IPS DF 6.9 (cell line): Measurements from ENCODE around the gene OTOR.

ENCODE experiments used
- DNase-seq: peaks from one replicate; pipeline ENCODE4 v3.0.0-alpha.2; 2013; ENCODE audit warnings: low read depth, low spot score
- H3K27ac ChIP-seq: one replicate; pipeline ENCODE4 v1.5.1; 2013; ENCODE audit warnings: low read length, control low read depth
- H3K27me3 ChIP-seq: 2 replicates; pipeline ENCODE4 v1.6.1; 2013; ENCODE audit warnings: mild to moderate bottlenecking, low read length; ENCODE audit not compliant: control insufficient read depth, insufficient read depth
- H3K36me3 ChIP-seq: 2 replicates; pipeline ENCODE4 v1.6.1; 2013; ENCODE audit warnings: low read length; ENCODE audit not compliant: control insufficient read depth, insufficient read depth
- H3K4me1 ChIP-seq: 2 replicates; pipeline ENCODE4 v1.6.1; 2013; ENCODE audit warnings: low read length; ENCODE audit not compliant: control insufficient read depth, insufficient read depth
- H3K4me3 ChIP-seq: 2 replicates; pipeline ENCODE4 v1.5.1; 2013; ENCODE audit warnings: mild to moderate bottlenecking, low read length
- H3K9me3 ChIP-seq: 2 replicates; pipeline ENCODE4 v1.6.1; 2013; ENCODE audit warnings: low read length, inconsistent platforms; ENCODE audit not compliant: control insufficient read depth, insufficient read depth
- WGBS: extraction: QIAGEN DNeasy Blood & Tissue Kit; methylation state at CpG from one replicate; pipeline ENCODE4 v1.1.7; 2013; ENCODE audit warnings: mixed read lengths, missing lambda C conversion rate; ENCODE audit not compliant: insufficient read length, insufficient coverage; 5-methylcytosine and 5-hydroxymethylcytosine counted together

The OTOR gene

DNA sequence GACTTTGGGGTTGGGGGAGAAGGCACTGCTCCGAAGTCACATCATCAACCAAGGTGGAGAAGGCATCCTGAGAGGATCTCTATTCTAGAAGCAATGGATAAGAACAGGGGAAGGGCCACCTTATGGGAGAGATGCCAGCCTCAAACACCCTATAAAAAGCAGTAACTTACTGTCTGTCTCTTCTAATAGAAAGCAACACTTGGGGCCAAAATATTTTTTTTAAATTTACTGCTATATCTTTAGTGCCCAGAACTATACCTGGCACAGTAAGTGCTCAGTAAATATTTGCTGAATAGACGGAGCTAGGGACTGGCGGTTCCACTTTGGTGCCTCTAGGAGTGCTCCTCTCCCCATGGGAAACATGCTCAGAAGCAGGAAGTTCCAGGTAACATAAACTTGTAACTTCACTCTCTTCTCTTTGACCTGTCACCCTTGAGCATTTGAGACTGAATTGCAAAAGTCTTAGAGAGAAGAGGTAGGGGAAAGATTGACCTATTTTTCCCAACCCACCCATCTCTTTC lies 807 bp upstream of the OTOR start:
- WGBS, result no CpG with 5 or more reads among the region's 3 CpGs
- no peaks in the 10 kb centered on the region for H3K36me3 ChIP-seq
- no peaks in the 10 kb centered on the region for H3K9me3 ChIP-seq
- H3K27ac ChIP-seq, result no peak overlapping the region
- no peak overlapping the region for H3K4me3 ChIP-seq
- H3K4me1 ChIP-seq, result peaks cover 1% of the 10 kb centered on the region; the same call in 1 of the 2 replicates
- no peak for DNase-seq
- no peaks in the 10 kb centered on the region for H3K27me3 ChIP-seq

DNA sequence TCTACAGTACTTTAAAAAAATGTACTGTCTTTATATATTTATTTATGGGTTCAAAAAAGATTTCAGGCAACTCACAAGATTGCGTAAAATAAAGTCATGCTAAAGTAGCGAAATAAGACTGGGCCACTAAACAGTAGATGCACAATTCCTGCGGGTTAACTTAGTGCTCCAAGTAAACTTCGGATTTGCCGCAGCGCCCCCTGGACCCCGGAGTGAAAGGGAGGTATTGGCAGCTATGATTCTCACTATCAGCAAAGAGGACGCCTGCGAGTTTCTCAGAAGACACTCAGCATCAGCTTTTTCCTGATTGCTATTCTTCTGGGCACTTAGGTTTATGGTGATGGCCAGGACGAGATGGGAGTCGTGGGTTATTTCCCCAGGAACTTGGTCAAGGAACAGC lies 1.4 kb downstream of the OTOR start:
- no peaks in the 10 kb centered on the region for H3K27me3 ChIP-seq
- peaks cover 3% of the 10 kb centered on the region; the same call in 1 of the 2 replicates for H3K4me1 ChIP-seq
- no peak overlapping the region for H3K4me3 ChIP-seq
- H3K9me3 ChIP-seq, result no peaks in the 10 kb centered on the region
- no peak for DNase-seq
- H3K27ac ChIP-seq, result no peak overlapping the region
- no peaks in the 10 kb centered on the region for H3K36me3 ChIP-seq
- WGBS, result no CpG with 5 or more reads among the region's 11 CpGs

DNA sequence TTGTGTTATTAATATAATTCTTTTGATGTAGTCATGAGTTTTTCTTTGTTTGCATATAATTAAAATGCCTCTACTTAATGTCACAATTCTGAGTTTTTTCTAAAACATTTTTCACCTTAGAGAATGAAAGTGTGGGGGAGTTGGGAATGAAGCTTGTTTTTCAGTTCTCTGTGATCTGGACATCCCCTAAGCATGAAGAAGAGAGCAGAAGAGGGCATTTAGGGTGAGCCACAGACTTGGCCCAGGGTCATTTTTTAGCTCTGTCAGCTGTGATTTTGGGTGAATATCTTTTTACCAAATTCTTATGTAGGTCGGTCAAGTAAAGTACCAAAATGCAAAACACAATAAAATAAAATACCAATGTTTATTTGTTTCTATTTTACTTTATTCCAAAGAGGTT lies 3.9 kb downstream of the OTOR start:
- H3K27me3 ChIP-seq, result no peaks in the 10 kb centered on the region
- no peak overlapping the region for H3K4me3 ChIP-seq
- no peaks in the 10 kb centered on the region for H3K36me3 ChIP-seq
- DNase-seq, result no peak
- no peaks in the 10 kb centered on the region for H3K9me3 ChIP-seq
- H3K4me1 ChIP-seq, result peaks cover 3% of the 10 kb centered on the region; the same call in 1 of the 2 replicates
- WGBS, result no CpG with 5 or more reads among the region's 1 CpG
- H3K27ac ChIP-seq, result no peak overlapping the region

DNA sequence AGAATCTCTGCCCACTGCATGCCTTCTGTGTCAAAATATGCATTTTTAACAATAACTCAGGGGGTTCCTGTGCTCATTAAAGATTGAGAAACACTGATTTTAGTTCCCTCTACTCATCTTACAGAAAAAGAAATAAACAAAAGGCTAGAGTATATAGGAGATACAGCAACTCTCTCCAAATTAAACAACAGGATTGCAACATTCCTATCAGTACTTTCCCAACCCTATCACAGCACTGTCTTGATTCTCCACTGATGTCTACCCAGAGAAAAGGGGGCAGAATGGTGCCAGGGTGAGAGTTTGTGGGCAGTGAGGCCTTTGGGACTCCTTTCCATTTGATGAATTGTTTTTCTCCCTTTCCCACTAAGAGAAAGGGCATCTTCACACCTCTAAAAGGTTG lies 4.7 kb downstream of the OTOR start:
- DNase-seq, result no peak
- H3K4me1 ChIP-seq, result peaks cover 3% of the 10 kb centered on the region; the same call in 1 of the 2 replicates
- H3K36me3 ChIP-seq, result no peaks in the 10 kb centered on the region
- no peaks in the 10 kb centered on the region for H3K27me3 ChIP-seq
- H3K9me3 ChIP-seq, result no peaks in the 10 kb centered on the region
- H3K4me3 ChIP-seq, result no peak overlapping the region
- no peak overlapping the region for H3K27ac ChIP-seq

DNA sequence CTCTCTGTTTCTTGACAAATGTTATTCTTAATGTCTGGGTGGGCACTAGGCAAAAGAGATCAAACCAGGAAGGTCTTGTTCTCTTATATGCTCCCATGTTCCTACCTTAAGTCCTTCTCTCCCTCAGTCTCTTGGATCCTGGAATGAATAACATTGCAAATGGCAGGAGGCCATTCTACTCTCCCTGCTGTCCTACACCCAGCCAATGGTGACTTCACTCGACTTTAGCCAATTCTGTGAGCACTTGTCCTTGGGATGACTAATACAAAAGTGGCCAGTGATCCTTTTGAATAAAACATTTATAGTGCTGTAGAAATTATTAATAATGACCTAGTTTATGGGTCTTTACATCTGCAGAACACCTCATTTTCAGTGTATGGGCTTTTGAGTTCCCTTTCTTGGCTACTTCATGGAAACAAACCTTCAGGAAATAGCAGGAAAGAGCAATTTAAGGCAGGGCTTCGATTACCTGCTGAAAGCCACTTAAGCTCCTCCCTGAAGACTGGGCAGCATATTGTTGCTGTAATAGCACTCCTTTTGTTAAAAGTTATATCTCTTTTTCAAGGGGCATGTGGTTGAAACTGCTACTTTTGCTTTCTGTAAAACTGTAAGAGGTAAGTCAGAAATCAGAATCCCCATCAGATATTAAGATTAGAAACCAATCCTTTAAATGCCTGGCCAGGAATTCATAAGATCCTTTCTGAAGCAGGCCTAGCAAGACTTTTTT lies 10.5 kb downstream of the OTOR start:
- Histone ChIP-seq H3K4me3 (no peak overlapping the region), H3K27ac (no peak overlapping the region), H3K4me1 (no peaks in the 10 kb centered on the region), H3K9me3 (no peaks in the 10 kb centered on the region), H3K36me3 (no peaks in the 10 kb centered on the region), H3K27me3 (no peaks in the 10 kb centered on the region)
- no peak for DNase-seq
- WGBS, result no CpG with 5 or more reads among the region's 2 CpGs

DNA sequence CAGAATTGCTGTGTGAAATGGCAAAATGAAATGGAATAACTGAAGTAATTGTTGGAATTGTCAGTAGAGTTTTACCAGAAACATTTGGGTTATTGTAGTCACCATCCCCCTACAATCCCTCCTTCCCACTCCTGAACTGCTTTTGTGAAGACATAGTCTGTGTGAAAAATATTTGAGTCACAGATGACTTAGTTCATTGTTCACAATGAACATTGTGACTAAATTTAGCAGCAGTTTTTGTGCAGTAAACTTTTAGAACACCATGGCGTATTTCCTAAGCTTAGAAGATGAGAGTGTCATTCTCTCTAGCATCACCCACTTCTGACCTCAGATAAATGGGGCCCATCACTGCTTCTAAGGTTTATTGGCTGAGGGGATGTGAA lies 11.0 kb downstream of the OTOR start:
- Histone ChIP-seq H3K4me1 (no peaks in the 10 kb centered on the region), H3K36me3 (no peaks in the 10 kb centered on the region), H3K27ac (no peak overlapping the region), H3K4me3 (no peak overlapping the region), H3K27me3 (no peaks in the 10 kb centered on the region), H3K9me3 (no peaks in the 10 kb centered on the region)
- no CpG with 5 or more reads among the region's 1 CpG for WGBS
- no peak for DNase-seq

DNA sequence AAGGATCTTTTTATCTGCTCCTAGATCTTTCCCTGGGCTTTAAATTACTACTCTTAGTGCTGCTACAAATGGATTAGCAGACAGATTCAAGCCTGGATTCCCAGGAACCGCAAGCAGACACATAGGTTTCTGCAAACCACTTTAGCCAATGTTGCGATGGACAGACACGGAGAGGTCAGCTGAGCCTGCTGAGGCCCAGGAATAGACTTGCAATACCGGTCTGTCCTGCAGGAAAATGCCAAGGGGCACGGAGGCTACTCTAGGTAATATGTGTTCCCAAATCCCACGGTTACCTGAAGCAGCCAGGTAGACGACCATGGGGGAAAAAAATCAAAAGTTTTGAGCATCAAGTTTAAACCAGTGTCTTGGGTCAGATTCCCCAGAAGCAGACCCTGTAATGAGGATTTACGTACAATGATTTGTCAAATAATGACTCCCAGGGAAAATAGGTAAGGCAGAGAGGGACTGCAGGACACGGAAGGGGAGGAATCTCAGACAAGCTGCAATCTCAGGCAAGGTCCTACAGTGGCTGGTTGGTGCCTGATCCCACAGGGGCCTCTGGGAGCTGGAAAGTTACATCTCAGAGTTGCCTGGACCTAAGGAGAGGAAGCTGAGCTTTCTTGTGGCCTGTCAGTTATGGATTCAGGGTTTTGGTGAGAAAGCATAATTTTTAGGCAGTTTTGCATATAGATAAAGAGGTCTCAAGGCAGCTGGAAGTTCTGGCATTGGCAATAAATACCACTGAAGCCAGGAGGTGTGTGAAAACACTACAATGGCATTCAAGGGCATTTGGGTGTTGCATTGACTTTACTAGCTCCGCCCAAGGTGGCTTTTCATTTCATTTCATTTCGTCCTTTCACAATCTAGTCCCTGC lies 12.5 kb downstream of the OTOR start:
- Histone ChIP-seq H3K4me1 (no peaks in the 10 kb centered on the region), H3K9me3 (no peaks in the 10 kb centered on the region), H3K27me3 (no peaks in the 10 kb centered on the region), H3K27ac (no peak overlapping the region), H3K36me3 (no peaks in the 10 kb centered on the region), H3K4me3 (no peak overlapping the region)
- WGBS, result no CpG with 5 or more reads among the region's 11 CpGs
- no peak for DNase-seq

DNA sequence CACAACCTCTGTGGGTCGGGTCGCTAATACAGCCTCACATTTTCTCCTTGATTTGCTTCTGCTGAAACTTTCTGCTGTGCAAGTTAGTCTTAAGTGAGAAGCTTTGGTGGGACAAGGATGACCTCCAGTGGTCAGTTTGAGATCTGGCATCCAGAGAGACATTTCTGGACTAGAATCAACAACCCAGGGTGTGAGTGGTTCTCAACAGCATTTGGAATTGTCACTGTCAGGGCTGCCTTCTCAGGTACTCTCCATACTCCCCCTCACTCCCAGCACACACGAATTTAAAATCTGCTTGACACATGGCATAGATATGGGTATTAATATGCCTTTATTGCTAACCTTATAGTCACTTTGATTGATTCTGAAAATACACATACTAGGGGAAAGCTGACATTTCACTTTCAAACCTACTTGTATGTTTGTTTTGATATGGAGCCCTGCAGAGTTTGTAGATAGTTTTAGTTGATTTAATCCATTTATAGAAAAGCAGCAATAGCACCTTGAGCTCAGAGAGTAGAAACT lies 13.2 kb downstream of the OTOR start:
- WGBS, result no CpG with 5 or more reads among the region's 3 CpGs
- Histone ChIP-seq H3K4me3 (no peak overlapping the region), H3K9me3 (no peaks in the 10 kb centered on the region), H3K36me3 (no peaks in the 10 kb centered on the region), H3K4me1 (no peaks in the 10 kb centered on the region), H3K27me3 (no peaks in the 10 kb centered on the region), H3K27ac (no peak overlapping the region)
- peak; percentile 77 for DNase-seq

DNA sequence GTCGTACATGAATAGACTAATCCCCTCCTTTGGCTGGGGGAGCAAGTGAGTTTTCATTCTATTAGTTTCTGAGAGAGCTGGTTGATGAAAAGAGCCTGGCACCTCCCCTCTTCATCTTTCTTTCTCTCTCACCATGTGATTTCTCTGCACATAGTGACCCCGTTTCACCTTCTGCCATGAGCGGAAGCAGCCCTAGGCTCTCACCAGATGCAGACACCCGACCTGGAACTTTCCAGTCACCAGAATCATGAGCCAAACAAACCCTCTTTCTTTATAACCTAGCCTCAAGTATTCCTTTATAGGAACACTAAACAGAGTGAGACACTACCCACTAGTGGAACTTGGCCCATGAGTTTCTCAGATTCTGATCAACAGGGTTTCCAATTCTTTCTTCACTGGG lies 16.4 kb downstream of the OTOR start:
- no peaks in the 10 kb centered on the region; the same call in 1 of the 2 replicates for H3K9me3 ChIP-seq
- no peak overlapping the region for H3K4me3 ChIP-seq
- DNase-seq, result no peak
- no peak overlapping the region for H3K27ac ChIP-seq
- H3K27me3 ChIP-seq, result no peaks in the 10 kb centered on the region
- no peaks in the 10 kb centered on the region for H3K4me1 ChIP-seq
- WGBS, result no CpG with 5 or more reads among the region's 4 CpGs
- no peaks in the 10 kb centered on the region for H3K36me3 ChIP-seq

DNA sequence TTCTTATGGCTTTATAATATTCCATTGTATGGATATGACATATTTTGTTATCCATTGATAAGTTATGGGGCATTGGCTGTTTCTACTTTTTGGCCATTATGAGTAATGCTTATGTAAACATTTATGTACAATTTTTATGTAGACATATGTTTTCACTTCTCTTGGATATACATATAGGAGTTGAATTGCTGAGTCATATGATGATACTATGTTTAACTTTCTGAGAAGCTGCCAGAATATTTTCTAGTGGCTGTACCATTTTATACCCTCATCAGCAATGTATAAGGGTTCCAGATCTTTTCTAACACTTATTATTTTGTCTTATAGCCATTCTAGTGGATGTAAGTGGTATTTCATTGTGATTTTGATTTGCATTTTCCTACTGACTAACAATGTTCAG lies 23.1 kb downstream of the OTOR start:
- no peaks in the 10 kb centered on the region; the same call in 1 of the 2 replicates for H3K9me3 ChIP-seq
- no peak for DNase-seq
- H3K4me1 ChIP-seq, result no peaks in the 10 kb centered on the region
- no peaks in the 10 kb centered on the region for H3K27me3 ChIP-seq
- no peaks in the 10 kb centered on the region for H3K36me3 ChIP-seq
- H3K27ac ChIP-seq, result no peak overlapping the region
- H3K4me3 ChIP-seq, result no peak overlapping the region
